ENCODE data around the gene ZNF121.
A peak's percentile ranks its signal among the peaks of the same experiment; 100 is the strongest.

ZNF121 gene

DNA sequence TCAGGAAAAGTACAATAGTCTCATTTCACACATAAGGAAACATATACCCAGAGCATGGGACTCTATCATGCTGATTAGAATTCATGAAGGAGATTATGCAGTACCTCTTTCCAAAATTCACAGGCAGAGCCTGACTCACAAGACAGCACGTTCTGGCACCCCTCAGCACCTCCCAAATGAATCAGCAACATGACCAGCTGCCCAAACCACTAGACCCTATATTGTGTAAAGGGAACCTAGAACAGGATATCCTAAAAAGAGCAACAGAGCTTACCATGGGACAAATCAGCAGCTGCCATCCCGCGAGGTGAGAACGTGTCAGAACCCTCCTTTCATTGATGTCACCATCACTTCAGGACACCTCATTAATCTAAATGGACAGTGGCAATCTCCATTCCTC is 48.4 kb downstream of the ZNF121 start:
- TF ChIP-seq, protein P1, sequence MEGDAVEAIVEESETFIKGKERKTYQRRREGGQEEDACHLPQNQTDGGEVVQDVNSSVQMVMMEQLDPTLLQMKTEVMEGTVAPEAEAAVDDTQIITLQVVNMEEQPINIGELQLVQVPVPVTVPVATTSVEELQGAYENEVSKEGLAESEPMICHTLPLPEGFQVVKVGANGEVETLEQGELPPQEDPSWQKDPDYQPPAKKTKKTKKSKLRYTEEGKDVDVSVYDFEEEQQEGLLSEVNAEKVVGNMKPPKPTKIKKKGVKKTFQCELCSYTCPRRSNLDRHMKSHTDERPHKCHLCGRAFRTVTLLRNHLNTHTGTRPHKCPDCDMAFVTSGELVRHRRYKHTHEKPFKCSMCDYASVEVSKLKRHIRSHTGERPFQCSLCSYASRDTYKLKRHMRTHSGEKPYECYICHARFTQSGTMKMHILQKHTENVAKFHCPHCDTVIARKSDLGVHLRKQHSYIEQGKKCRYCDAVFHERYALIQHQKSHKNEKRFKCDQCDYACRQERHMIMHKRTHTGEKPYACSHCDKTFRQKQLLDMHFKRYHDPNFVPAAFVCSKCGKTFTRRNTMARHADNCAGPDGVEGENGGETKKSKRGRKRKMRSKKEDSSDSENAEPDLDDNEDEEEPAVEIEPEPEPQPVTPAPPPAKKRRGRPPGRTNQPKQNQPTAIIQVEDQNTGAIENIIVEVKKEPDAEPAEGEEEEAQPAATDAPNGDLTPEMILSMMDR (conservative IDR thresholded peaks at IDR 0.05; ENCODE audit: low read length): no peak
- no peak for DNase-seq (ENCODE audit: low read depth)
- H3K4me3 ChIP-seq (ENCODE audit: low read length): no peak overlapping the region

DNA sequence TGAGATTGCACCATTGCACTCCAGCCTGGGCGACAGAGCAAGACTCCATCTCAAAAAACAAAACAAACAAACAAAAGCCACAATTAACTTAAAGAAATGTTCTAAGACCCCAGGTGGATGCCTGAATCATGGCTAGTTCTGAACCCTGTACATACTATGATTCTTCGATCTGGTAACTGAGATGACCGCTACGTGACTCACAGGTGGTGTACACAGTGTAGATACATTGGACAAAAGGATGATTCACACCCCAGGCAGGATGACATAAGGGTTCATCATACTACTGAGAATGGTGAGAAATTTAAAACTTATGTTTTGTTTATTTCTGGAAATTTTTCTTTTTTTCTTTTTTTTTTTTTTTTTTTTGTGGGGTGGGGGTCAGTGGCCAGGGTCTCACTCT is 52.4 kb downstream of the ZNF121 start:
- no peak overlapping the region for H3K4me3 ChIP-seq (ENCODE audit: low read length)
- DNase-seq (ENCODE audit: low read depth): no peak
- TF ChIP-seq, protein P1 (conservative IDR thresholded peaks at IDR 0.05; ENCODE audit: low read length): no peak

DNA sequence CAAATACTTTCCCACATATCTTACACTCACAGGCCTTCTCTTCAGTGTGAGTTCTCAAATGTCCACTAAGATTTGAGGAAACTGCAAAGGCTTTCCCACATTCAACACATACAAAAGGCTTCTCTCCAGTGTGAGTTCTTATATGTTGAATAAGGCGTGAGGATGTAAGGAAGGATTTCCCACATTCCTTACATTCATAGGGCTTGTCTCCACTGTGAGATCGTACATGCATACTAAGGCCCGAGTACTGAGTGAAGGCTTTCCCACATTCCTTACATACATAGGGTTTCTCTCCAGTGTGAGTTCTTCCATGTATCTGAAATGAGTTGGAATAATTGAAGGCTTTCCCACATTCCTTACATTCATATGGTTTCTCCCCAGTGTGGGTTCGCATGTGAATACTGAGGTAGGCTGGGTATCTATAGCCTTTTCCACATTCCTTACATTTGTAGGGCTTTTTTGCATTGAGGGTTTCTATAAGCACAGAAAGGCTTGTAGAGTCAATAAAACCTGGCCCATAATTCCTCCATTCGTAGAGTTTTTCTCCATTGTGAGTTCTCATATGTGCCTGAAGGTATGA is 55.5 kb downstream of the ZNF121 start:
- DNase-seq (ENCODE audit: low read depth): peak; percentile 2
- no peak overlapping the region for H3K4me3 ChIP-seq (ENCODE audit: low read length)
- TF ChIP-seq, protein P1 (conservative IDR thresholded peaks at IDR 0.05; ENCODE audit: low read length): no peak

DNA sequence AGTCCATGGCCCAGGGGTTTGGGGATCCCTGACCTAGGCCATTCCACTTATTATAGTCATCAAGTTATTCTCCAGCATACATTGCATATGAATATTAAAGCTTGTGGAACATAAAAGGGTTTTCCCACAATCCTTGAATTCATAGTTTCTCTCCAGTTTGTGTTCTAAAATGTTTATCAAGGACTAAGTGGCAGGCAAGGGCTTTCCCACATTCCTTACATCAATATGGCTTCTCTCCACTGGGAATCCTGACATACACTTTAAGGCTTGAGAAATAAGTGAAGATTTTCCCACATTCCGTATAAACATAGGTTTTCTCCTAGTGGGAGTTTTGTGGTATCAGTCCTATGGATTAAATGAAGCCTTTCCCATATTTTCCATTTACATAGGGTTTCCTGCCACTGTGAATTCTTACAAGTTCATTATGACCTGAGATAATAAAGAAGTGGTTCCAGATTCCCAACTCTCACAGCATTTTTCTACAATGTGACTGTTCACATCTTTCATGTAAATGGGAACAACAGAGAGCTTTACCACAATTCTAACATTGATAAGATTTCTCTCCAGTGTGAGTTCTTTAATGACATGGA is 60.3 kb downstream of the ZNF121 start:
- H3K4me3 ChIP-seq (ENCODE audit: low read length): no peak overlapping the region
- no peak for DNase-seq (ENCODE audit: low read depth)
- TF ChIP-seq, protein P1 (conservative IDR thresholded peaks at IDR 0.05; ENCODE audit: low read length): no peak
